Activated CD4-positive, alpha-beta T cell treated with anti-CD3 and anti-CD28 coated beads, Interleukin-2, amount 50 U/mL, for 4 hours (primary cell): ENCODE measurements around the gene CCDC12.

Experiments used
- DNase-seq, 2 experiments: peaks; one replicate each; pipeline ENCODE4 v3.0.0-alpha.2; 2020

Gene CCDC12

DNA sequence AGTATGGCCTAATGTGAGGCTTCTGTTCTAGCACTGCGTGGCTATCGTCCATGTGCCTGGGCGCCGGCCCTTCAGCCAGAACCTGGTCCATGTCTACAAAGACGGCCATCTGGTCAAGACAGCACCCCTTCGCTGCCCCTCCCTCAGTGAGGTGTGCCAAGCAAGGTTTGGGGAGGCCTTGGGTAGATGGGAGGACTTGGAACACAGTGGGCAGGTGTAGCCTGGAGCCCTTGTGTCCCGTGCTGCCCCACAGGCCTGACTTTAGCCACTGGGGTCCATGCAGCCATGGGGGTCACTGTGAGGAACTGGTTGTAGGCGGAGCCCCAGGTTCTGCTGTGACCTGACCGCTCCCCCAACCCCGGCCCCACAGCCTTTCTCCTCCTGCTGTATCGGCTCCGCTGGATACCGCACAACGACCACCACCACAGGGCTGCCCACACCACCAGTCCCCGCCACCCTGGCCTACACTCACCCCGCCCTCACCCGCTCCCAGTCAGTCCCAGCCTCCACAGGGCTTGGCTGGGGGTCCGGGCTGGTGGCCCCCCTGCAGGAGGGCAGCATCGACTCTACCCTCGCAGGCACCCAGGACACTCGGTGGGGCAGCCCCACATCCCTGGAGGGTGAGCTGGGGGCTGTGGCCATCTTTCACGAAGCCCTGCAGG lies 19.5 kb upstream of the CCDC12 start:
- DNase-seq, result no peak

DNA sequence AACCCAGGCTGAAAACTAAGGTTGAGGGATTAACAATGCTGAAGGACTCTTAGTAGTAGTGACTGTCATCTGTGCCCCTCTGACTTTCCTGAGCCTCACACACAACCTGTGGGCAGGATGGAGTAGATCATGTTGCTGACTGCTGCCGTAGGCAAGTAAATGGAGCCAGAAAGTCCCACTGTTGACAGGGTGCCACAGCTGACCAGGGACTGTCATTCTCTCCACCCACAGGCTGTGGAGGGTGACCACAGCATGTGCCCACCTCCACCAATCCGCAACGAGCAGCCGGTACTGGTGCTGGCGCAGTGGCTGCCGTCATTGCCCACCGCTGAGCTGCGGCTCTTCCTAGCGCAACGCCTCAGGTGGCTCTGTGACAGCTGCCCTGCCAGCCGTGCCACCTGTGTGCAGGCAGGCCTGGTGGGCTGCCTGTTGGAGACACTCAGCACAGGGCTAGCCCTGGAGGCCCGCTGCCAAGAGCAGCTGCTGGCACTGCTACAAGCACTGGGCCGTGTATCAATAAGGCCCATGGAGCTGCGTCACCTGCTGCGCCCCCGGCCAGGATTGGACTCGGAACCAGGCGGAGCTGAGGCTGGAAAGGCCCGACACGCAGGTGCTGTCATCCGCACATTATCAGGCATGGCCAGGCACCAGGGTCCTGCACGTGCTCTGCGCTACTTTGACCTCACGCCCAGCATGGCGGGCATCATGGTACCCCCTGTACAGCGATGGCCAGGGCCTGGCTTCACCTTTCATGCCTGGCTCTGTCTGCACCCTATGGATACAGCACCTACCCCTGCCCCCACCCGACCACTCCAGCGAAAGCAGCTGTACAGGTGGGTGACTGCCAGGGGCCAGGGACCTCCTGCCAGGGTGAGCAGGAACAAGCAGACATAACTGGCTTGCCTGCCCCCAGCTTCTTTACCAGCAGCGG lies 18.5 kb upstream of the CCDC12 start:
- no peak for DNase-seq

- no peak for DNase-seq
These were observed 17.4 kb upstream of the CCDC12 start for GRCh38 chr3:46993986-46994385.

DNA sequence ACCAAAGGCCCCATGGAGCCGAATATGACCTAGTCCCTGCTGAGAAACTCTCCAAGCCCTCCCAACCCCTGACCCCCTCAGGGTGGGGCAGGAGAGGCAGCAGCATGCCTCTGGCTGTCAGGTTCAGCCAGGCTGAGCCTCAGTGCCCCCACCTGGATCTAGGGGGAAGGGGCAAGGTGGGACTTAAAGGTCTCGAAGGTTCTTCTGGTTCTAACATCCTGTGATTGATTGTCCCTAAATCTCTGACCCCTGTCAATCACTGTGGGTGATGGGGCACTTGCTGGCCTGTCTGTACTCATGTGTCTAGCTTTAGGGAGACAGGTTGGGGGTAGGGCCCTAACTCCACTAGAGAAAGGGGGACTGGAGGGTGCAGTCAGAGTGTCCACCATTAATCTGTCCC lies 16.7 kb upstream of the CCDC12 start:
- DNase-seq, result no peak

- no peak for DNase-seq
These were observed 15.7 kb upstream of the CCDC12 start for GRCh38 chr3:46992231-46992630.

DNA sequence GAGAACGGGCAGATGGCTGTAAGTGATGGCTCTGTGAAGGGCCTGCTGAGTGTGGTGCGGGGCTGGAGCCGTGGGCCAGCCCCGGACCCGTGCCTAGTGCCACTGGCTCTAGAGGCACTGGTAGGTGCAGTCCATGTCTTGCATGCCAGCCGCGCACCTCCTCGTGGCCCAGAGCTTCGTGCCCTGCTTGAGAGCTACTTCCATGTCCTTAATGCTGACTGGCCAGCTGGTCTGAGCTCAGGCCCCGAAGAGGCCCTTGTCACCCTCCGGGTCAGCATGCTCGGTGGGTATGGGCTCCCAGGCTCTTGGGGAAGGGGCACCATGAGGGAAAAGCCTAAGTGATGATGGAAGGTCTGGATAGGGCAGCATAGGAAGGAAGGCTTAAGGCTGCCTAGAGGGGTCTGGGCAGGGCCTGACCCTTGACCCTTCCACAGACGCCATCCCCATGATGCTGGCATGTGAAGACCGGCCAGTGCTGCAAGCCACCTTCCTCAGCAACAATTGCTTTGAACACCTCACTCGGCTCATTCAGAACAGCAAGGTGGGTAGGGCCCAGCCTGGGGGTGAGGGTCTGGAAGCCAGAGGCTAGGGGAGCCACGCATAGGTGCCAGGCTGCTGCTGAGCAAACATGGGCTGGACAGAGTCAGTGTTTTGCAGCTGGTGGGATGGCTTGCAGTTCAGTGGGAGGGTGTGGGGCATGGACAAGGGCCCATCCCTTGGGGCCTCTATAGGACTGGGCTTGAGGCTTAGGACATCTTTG lies 15.0 kb upstream of the CCDC12 start:
- DNase-seq, result no peak

GRCh38 chr3:46990573-46991374 lies 14.2 kb upstream of the CCDC12 start:
- no peak for DNase-seq

DNA sequence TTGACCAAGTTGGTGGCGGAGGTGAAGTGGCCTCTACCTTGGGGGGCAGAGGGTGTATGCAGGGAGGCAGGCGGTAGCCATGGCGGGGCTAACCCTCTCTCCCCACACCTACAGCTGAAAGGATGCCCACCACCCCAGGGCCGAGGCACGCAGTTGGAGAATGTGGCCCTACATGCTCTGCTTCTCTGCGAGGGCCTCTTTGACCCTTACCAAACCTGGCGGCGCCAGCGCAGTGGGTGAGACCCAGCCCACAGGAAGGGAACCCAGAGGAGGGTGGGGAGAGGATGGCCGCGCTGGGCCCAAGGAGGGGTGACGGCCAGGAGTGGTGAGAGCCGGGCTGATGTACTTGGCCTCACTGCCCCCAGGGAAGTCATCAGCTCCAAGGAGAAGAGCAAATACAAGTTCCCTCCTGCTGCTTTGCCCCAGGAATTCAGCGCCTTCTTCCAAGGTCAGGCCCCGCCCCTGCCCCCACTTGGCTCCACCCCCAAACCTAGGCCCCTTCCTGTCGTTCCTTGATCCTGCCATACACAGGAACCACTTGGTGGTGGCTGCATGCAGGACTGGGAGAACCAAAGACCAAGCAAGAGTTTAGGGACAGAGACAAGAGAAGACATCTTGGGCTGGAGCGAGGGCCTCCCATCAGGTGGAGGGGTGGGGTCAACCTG lies 12.7 kb upstream of the CCDC12 start:
- DNase-seq, result no peak

- no peak for DNase-seq
These were observed 12.1 kb upstream of the CCDC12 start for GRCh38 chr3:46988616-46989015.

DNA sequence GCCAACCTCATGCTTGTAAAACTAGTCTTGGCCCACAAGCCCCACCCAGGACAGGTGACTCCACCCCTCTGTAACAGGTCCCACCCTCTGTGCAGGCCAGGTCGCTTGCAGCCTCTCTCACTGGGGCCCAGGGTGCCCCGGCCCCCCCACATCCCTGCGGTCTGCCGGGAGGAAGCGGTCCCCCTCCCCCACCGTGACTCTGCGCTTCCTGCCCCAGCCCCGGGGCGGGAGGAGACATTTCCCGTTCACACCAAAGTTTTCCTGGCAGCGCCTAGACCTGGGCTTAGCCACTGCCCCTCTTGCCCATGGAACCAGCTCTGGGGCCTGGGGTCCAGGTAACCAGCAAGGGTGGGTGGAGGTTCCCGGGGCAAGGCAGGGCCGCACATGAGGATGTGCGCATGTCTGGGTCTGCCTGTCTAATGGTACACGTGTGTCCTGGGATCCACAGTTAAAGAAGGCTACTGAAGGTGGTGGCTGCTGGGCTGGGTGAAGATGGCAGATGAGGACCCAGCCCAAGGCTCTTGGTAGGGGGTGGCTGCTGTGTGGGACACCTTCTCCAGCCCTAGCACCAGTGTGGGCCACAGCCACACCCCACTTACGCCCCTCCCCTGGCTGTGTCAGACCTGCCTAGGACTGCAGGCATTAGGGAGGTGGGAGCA lies 11.3 kb upstream of the CCDC12 start:
- peak; percentile 78 for DNase-seq

DNA sequence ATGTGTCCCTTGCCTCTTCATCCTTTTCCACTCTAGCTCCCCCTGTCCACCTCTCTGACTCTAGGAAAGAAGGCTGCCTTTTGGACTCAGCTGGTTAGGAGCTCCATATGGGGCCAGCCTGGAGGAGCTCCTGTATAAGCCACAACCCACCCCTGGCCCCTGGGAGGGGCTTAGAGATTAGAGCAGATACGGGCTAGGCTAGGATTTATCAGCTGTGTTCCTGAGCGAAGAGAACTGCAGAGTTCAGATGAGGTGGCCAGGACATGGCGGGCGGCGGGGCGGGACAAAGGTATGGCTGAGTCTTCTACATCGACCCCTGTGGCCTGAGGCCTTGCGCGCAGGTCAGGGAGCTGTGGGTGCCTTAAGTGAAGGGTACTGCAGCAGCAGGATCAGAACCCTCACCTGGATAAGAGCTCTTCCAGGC lies 10.8 kb upstream of the CCDC12 start:
- no peak for DNase-seq

DNA sequence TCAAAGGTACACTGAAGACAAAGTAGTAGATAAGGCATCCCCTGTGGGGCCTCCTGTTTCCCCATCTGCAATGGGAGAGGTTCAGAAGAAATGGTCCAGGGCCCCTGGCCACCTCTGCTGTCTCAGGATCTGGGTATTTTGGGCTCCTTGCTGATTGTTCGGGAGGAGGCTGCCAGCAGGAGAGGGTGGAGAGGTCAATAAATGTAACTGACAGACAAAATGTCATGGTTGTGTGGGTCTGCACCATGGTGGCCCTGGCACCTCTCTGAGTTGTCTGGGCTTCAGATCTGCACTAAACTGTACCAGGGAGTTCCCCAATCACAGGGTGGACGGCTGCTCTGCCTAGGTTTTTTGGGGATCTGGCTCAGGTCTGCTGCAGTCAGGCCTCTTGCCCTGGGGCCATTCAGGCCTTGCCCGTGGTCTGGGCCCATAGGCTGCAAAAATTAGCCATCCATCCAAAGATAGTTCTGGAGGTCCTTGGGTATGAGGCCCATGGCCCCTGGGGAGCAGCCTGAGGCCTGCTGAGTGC lies 10.3 kb upstream of the CCDC12 start:
- no peak for DNase-seq

- DNase-seq, result no peak
These were observed 9.6 kb upstream of the CCDC12 start for GRCh38 chr3:46986055-46986730.

GRCh38 chr3:46985588-46985987 lies 9.0 kb upstream of the CCDC12 start:
- no peak for DNase-seq

DNA sequence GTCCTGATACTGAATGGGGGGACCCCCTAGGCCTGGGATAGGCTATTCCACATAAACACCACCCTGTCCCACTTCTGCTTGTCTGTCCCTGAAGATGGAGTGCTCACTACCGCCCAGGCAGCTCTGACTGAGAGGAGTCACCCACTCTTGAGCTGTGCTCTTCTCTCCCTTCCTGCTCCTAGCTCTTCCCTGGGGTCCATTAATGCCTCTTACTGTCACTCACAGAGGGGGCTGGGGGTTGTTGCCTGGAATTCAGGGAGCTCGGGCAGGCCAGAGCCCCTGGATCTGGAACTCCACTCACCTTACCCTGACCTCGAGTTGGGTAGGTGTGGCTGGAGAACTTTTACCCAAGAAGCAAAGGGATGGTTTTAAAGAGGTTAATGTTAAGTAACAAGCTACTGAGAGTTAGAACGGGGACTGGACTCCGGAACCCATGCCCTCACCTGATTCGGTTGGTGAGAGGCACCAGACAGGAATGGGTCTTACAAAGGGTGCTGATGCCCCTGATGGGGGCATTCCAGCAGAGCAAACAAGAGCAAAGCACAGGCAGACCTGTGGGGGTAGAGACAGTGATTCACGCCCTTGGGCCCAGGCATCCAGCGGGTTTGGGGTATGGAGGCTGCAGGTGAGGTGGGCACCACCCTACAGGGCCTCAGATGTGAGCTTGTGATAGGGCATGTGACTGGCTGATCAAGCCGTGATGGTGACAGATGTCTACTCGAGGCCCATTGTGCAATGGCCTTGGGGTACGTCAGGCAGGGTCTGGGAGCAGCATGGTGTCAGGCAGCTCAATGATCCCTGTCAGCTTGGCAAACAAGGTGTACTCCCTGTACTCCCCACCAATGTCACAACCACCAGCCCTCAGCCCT lies 8.3 kb upstream of the CCDC12 start:
- no peak for DNase-seq

DNA sequence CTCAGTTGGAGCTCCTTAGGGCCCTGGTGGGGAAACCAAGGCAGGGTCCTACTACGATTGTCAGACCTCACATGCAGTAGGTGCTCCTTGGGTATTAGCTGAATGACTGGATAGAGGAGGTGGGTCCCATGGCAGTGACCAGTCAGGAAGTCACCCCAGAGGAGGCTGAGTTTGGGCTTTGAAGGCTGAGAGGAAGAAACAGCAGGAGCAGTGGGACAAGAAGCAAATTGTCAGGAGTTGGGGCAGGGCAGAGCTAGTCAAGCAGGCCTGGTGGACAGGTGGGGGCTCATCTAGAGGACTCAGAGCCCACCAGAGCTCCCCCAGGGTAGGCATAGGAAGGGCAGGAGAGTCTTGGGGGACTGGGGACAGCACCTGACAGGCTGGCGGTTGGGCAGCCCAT lies 6.0 kb upstream of the CCDC12 start:
- DNase-seq, result no peak

GRCh38 chr3:46981932-46982471 lies 5.5 kb upstream of the CCDC12 start:
- DNase-seq, result no peak

DNA sequence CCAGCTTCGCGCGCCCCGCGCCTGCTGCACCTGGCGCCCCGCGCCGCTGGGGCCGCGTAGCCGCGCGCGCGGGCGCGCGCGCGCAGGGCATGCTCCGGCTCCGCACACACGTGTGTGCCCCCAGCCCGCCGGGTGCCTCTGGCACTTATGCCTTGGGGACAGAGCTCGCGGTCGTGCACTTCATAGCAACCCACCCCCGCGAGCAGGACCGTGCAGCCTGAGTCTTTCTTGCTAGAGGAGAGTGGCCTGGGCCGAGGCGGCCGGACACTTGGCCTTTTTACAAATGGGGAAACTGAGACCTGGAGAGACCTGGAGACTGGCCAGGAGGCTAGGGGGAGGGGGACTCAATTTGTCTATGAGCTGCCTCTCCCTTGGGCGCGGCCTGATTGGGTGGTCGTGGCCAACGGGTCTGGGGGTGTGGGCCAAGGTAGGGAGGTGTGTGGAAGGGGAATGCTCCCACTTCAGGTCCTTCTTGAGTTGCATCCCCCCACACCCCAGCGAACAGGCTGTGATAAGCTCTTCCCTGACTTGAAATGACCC lies 3.5 kb upstream of the CCDC12 start:
- DNase-seq, result peak in 1 of 2 experiments; percentile 5
